Measurements from ENCODE around the gene CPE. TPM values are rescaled to one million over a fixed set of nuclear protein-coding genes. Genes with fewer than 3 reads are reported as not detected.

CPE gene
- total and polyA plus RNA-seq, 3 experiments from 2014 or later: not detected

GRCh38 chr4:165541851-165542459, 163.1 kb downstream of the CPE start:
- DNase-seq: peak in 1 of 5 donors; percentile 10
- no peaks in the 10 kb centered on the region for H3K9me3 ChIP-seq (ENCODE audit: low read length)
- no peak overlapping the region for H3K27ac ChIP-seq (ENCODE audit: low read depth, low read length)
- H3K27ac Mint-ChIP-seq: no peak overlapping the region
- no peaks in the 10 kb centered on the region for H3K36me3 Mint-ChIP-seq
- H3K4me3 ChIP-seq (ENCODE audit: low read length): no peak overlapping the region
- POLR2A ChIA-PET: no interaction called here
- H3K27me3 ChIP-seq (ENCODE audit: insufficient read depth, low read length, poor library complexity, severe bottlenecking): no peaks in the 10 kb centered on the region
- H3K27me3 Mint-ChIP-seq: peaks cover 2 to 3% of the 10 kb centered on the region in 2 donors
- CTCF ChIA-PET: interaction anchor here (1.1 kb wide), 1 partner anchor 8 kb away, joined by 4 read pairs; no protein-coding TSS in a partner anchor
- H3K9me3 Mint-ChIP-seq: no peaks in the 10 kb centered on the region
- no peaks in the 10 kb centered on the region for H3K36me3 ChIP-seq (ENCODE audit: insufficient read depth, low read length)
- no peaks in the 10 kb centered on the region for H3K4me1 ChIP-seq (ENCODE audit: insufficient read depth, low read length)
- H3K4me3 Mint-ChIP-seq: no peak overlapping the region
- peaks cover 1 to 5% (median 3%) of the 10 kb centered on the region in 3 donors for H3K4me1 Mint-ChIP-seq

- ChIA-PET POLR2A (no interaction called here), CTCF (interaction anchor here (1.1 kb wide), 1 partner anchor 9 kb away, joined by 4 read pairs; no protein-coding TSS in a partner anchor)
- H3K36me3 Mint-ChIP-seq: no peaks in the 10 kb centered on the region
- Histone ChIP-seq H3K4me1 (ENCODE audit: insufficient read depth, low read length) (no peaks in the 10 kb centered on the region), H3K36me3 (ENCODE audit: insufficient read depth, low read length) (no peaks in the 10 kb centered on the region), H3K9me3 (ENCODE audit: low read length) (no peaks in the 10 kb centered on the region), H3K4me3 (ENCODE audit: low read length) (no peak overlapping the region), H3K27ac (ENCODE audit: low read depth, low read length) (no peak overlapping the region), H3K27me3 (ENCODE audit: insufficient read depth, low read length, poor library complexity, severe bottlenecking) (no peaks in the 10 kb centered on the region)
- no peak overlapping the region for H3K4me3 Mint-ChIP-seq
- no peak overlapping the region for H3K27ac Mint-ChIP-seq
- DNase-seq: no peak
- H3K9me3 Mint-ChIP-seq: no peaks in the 10 kb centered on the region
- H3K4me1 Mint-ChIP-seq: peaks cover 6 to 10% (median 8%) of the 10 kb centered on the region in 3 donors
- H3K27me3 Mint-ChIP-seq: peaks cover 2 to 3% of the 10 kb centered on the region in 2 donors
Measured at GRCh38 chr4:165542476-165542875, 163.7 kb downstream of the CPE start.

Other genes with a start within 250 kb of the CPE start
- 10 to 100 TPM; 25.7 to 25.9 TPM for gene KLHL2, start 171.4 kb upstream of the CPE start, total RNA-seq
- 5.2 TPM for gene KLHL2, start 171.4 kb upstream of the CPE start, polyA plus RNA-seq
- 10 to 100 TPM; 26.8 to 29.1 TPM for gene MSMO1, start 51.3 kb upstream of the CPE start, total RNA-seq
- 22.4 TPM for gene MSMO1, start 51.3 kb upstream of the CPE start, polyA plus RNA-seq